HepG2 (cell line): ENCODE results near the gene SERTM2.

Source experiments
- ASH2L ChIP-seq: fragments of 300-600, 200-600 bp; sonication (generic); IDR thresholded peaks from 2 replicates; pipeline ENCODE4 v1.7.0; 2017; ENCODE audit warnings: low read depth, mild to moderate bottlenecking, moderate library complexity, mixed read lengths, low read length; ENCODE audit not compliant: insufficient read length
- CENPX ChIP-seq: sonication (generic); formaldehyde crosslinking; IDR thresholded peaks from 2 replicates; pipeline ENCODE4 v1.9.0; 2021; ENCODE audit warnings: mild to moderate bottlenecking, missing genetic modification reagents, moderate library complexity
- CTCF ChIP-seq: sonication (generic); formaldehyde crosslinking; IDR thresholded peaks from 2 replicates; pipeline ENCODE4 v1.5.0; 2020; ENCODE audit warnings: mild to moderate bottlenecking, missing genetic modification reagents, moderate library complexity
- SRF ChIP-seq: IDR thresholded peaks from 2 replicates; pipeline ENCODE4 v1.6.1; 2011; ENCODE audit warnings: mild to moderate bottlenecking, low read depth, low read length, moderate library complexity
- TCF7L2 ChIP-seq: IDR thresholded peaks from 2 replicates; pipeline ENCODE4 v1.6.1; 2011; ENCODE audit warnings: mild to moderate bottlenecking, low read depth, low read length, moderate library complexity
- ZBTB14 ChIP-seq: sonication (generic); formaldehyde crosslinking; IDR thresholded peaks from 2 replicates; pipeline ENCODE4 v1.4.0; 2020; ENCODE audit warnings: missing genetic modification reagents

GRCh38 chrX:111520506-111520905 lies 9.1 kb downstream of the SERTM2 start:
- TF ChIP-seq CENPX (CRISPR knock-in tag) (no peak), TCF7L2 (no peak), ZBTB14 (CRISPR knock-in tag) (no peak), SRF (no peak), CTCF (CRISPR knock-in tag) (no peak), ASH2L (no peak)
